K562 (cell line): ENCODE data around the gene ABHD12. TPM values are rescaled to one million over a fixed set of nuclear protein-coding genes. Genes with fewer than 3 reads are reported as not detected.

Experiments
- BRD9 ChIP-seq: fragments of 450-650 bp; IDR thresholded peaks from 2 replicates; pipeline ENCODE4 v1.6.1; 2018; ENCODE audit warnings: low read depth; ENCODE audit not compliant: partially characterized antibody
- C11orf30 ChIP-seq: fragments of 450-650 bp; IDR thresholded peaks from 2 replicates; pipeline ENCODE4 v1.6.1; 2016; ENCODE audit warnings: low read depth, mild to moderate bottlenecking
- CC2D1A ChIP-seq: fragments of 450-650 bp; IDR thresholded peaks from 2 replicates; pipeline ENCODE4 v1.6.1; 2017; ENCODE audit warnings: mild to moderate bottlenecking
- GABPB1 ChIP-seq: sonication (generic); formaldehyde crosslinking; IDR thresholded peaks from 2 replicates; pipeline ENCODE4 v1.8.0; 2022; ENCODE audit warnings: mild to moderate bottlenecking, missing genetic modification reagents
- ID3 ChIP-seq, 2 experiments: fragments of 250-450 bp in 1 of 2; fragments of 450-650 bp in 1 of 2; sonication (Bioruptor Pico) in 1 of 2; IDR thresholded peaks; 2 replicates each; pipeline versions ENCODE4 v1.6.1 to v1.8.0; 2016 to 2021; ENCODE audit warnings: mild to moderate bottlenecking in 2 of 2, moderate library complexity in 2 of 2, missing compliant biosample characterization in 1 of 2, missing genetic modification characterization in 1 of 2
- NFE2L1 ChIP-seq: fragments of 450-650 bp; IDR thresholded peaks from 2 replicates; pipeline ENCODE4 v1.6.1; 2016; ENCODE audit warnings: missing genetic modification characterization, low read depth, mild to moderate bottlenecking, missing compliant biosample characterization, moderate library complexity, borderline replicate concordance
- PRDM10 ChIP-seq: fragments of 450-650 bp; IDR thresholded peaks from 2 replicates; pipeline ENCODE4 v1.6.1; 2018; ENCODE audit not compliant: partially characterized antibody
- SMC3 ChIP-seq: conservative IDR thresholded peaks from 2 replicates; pipeline ENCODE4 v1.6.1; 2011; ENCODE audit warnings: low read depth, low read length, improper control_type of control experiment; ENCODE audit not compliant: insufficient read depth
- TBL1XR1 ChIP-seq, 2 experiments: IDR thresholded peaks; 2 replicates each; pipeline ENCODE4 v1.6.1; 2012; ENCODE audit warnings: improper control_type of control experiment in 2 of 2, low read length in 2 of 2, mild to moderate bottlenecking in 1 of 2
- TCF3 ChIP-seq: sonication (generic); formaldehyde crosslinking; IDR thresholded peaks from 2 replicates; pipeline ENCODE4 v1.4.0; 2020; ENCODE audit warnings: mild to moderate bottlenecking, missing genetic modification reagents
- ZBTB11 ChIP-seq, 3 experiments: fragments of 200-800 bp in 1 of 3; fragments of 250-450 bp in 1 of 3; fragments of 450-650 bp in 1 of 3; sonication (Bioruptor Pico) in 1 of 3; sonication (Bioruptor generic) in 1 of 3; formaldehyde crosslinking in 1 of 3; IDR thresholded peaks; 2 replicates each; pipeline versions ENCODE4 v1.6.1 to v1.8.0; 2016 to 2022; ENCODE audit warnings: mild to moderate bottlenecking in 2 of 3, missing genetic modification characterization in 2 of 3, missing compliant biosample characterization in 1 of 3, moderate library complexity in 1 of 3
- ZNF589 ChIP-seq: fragments of 200-800 bp; sonication (Bioruptor generic); IDR thresholded peaks from 2 replicates; pipeline ENCODE4 v1.6.1; 2016; ENCODE audit warnings: low read depth, missing genetic modification characterization, missing compliant biosample characterization
- polyA plus RNA-seq, 8 experiments: library from polyadenylated mRNA; depleted of rRNA in 4 of 8; stranded (reverse) in 5 of 8; unstranded in 3 of 8; fragments of >200 nt; fragmentation: Nextera tagmentation in 2 of 8; fragmentation: Illumina TruSeq in 1 of 8; extraction: Ambion mirVana in 2 of 8; extraction: Trizol in 1 of 8; gene quantifications; 2 replicates each; pipeline versions ENCODE4 v1.2.1 to v1.2.3, GENCODE V29; 2011 to 2014; ENCODE audit warnings: inconsistent platforms in 1 of 8, missing spikeins in 1 of 8
- total RNA-seq, 7 experiments: library from RNA; depleted of rRNA in 6 of 7; stranded (reverse); fragments of >200 nt in 6 of 7; fragmentation: Illumina TruSeq in 2 of 7; extraction: Trizol in 2 of 7; gene quantifications; 2 replicates each; pipeline versions ENCODE4 v1.2.1 to v1.2.3, GENCODE V29; 2011 to 2021; ENCODE audit warnings: low replicate concordance in 1 of 7
- TF ChIP-seq, protein P1 (sequence below): fragments of 250-450 bp; sonication (Bioruptor Pico); IDR thresholded peaks from 2 replicates; pipeline ENCODE4 v1.5.0; 2021; ENCODE audit warnings: mild to moderate bottlenecking, moderate library complexity

Gene ABHD12
- total and polyA plus RNA-seq, 9 of the 15 experiments (the other 6 are each of a cell fraction or from before 2014, with no cell fraction given): 0.65 to 15.6 (median 9.1) TPM

DNA sequence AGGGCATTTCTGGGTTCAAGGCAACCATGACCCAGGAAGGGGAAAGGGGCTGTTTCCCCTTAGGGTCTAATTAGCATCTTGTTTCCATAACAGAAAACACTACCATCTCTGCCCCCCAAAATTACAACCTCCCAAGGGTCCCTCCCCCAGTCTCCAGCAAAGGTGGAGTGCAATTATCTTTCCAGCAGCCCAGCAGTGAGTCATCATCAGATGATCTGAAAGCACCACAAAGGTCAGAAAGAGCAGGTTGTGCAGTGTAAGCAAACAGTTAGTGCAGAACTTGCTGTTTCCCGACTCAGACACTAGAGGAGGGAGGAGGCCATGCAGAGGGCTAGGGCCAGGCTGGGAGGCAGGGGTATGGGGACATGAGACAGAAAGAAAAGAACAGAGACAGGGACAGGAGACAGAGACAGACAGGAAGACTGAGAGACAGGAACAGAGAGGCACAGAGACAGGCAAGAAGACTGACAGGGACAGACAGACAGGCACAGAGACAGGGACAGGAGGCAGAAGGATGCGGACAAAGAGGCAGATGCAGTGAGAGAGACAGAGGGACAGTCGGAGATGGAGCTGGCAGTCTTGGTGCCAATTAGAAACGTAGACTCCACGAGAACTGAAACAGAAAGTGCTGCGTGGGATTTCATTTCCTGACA is 80.2 kb downstream of the ABHD12 start (continued):
- 0 out of 6 replicates have a peak, but pooled peaks of 1 of the 3 experiments have one; percentile 22 for TF ChIP-seq ZBTB11 (CRISPR knock-in tag; IDR thresholded peaks at IDR 0.05)
- TF ChIP-seq CC2D1A: 0 out of 2 replicates have a peak, but pooled peaks have one; percentile 21
- peak; percentile 83 for TF ChIP-seq C11orf30
- peak; percentile 79 for TF ChIP-seq BRD9
- TF ChIP-seq TCF3 (CRISPR knock-in tag): peak; percentile 66
- TF ChIP-seq PRDM10: peak; percentile 74
- TF ChIP-seq, protein P1, sequence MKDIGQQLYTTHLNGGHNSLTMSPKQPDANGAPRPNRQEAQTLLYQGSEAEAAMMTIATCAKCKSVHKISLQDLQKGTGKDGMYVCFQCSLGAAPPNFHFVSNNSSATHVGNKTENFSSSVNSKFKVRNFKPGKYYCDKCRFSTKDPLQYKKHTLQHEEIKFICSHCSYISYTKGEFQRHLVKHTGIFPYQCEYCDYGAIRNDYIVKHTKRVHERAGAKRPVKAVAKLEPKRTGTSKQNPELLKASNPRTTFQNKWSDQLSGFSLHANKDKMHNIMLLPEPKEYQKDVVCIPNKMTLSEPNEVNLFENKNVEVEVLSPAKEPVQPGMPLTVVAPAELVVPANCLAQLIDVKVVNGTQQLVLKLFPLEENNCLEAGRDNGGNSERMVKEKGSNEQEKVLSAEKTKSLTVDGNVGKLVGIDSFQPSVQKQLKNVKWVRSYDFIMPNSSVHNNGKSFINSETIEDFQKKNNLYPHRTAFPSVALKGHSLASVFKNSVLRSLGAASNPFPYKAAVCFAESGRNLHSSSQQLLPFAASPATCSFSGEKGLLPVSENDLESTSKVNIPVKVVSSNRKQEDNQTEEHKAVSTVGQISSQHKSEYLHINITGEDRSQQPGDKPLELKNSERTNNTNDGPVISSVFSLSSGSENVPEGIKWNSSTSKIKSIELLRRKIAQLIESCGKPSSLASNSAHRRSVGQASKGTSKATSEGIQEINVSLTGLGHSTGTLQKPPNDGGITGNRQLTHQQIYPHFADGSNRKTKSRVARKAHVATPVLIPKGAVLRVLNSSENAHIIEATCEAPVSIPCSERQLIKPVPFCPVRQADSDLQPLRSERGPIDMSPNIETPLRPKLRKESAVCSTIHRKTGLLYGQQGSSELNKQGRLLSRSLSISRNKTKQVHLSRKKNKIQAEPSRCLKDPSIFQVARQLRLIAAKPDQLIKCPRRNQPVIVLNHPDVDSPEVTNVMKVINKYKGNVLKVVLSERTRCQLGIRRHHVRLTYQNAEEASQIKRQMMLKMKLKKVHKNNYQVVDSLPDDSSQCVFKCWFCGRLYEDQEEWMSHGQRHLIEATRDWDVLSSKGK: no peak
- no peak for TF ChIP-seq ID3 (CRISPR knock-in tag; IDR thresholded peaks at IDR 0.05)
- peak; percentile 72; the same call in 1 of the 2 replicates for TF ChIP-seq ID3 (tag; IDR thresholded peaks at IDR 0.05)
- peak in 1 of 2 experiments; percentile 23; a peak in 1 of 4 replicates for TF ChIP-seq TBL1XR1 (IDR thresholded peaks at IDR 0.05; ENCODE audit: low read length in 2 of 2)
- no peak for TF ChIP-seq SMC3
- no peak for TF ChIP-seq GABPB1 (CRISPR knock-in tag)
- TF ChIP-seq ZNF589: peak; percentile 55
- TF ChIP-seq NFE2L1 (tag): no peak
